Measurements from ENCODE around the gene TRIM72. TPM values are rescaled to one million over a fixed set of nuclear protein-coding genes. Genes with fewer than 3 reads are reported as not detected.
"Not testable (repeated sequence)": the region's sequence is repeated elsewhere in the genome, so short reads cannot be mapped to it uniquely, and the experiment has no call there.

The TRIM72 gene
- total and polyA plus RNA-seq, 2 experiments from 2014 or later: 0.51 TPM; not detected in 1

DNA sequence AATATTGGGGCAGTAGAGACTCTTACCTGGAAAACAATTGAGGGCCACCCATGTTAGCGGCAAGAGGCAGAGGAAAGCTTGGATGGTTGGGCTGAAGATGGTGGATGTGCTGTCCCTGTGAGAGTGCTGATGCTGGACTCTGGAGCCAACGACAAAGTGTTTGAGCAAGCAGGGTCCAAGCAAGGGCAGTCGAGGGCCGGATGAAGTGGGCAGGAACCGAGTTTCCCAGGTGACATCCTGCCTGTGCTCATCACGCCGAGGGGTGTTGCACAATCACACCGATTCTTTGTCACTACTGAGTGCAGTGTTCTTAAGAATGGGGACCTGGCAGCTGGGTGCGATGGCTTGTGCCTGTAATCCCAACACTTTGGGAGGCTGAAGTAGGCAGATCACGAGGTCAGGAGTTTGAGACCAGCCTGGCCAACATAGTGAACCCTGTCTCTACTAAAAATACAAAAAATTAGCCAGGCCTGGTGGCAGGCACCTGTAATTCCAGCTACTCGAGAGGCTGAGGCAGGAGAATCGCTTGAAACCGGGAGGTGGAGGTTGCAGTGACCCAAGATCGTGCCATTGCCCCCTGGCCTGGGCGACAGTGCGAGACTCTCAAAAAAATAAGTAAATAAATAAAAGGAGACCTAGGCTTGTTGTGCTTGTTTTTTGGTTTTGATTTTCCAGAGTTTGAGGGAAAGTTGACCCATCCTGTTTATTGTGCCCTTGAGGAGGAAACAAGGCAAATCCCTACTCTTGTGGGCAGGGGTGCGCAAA, 17.4 kb upstream of the TRIM72 start:
- Histone ChIP-seq H3K9me3 (ENCODE audit: low read depth) (no peaks in the 10 kb centered on the region), H3K4me1 (ENCODE audit: low read depth) (no peaks in the 10 kb centered on the region), H3K36me3 (peaks cover 56% of the 10 kb centered on the region), H3K27me3 (peaks cover 6% of the 10 kb centered on the region), H3K4me3 (no peak overlapping the region), H3K27ac (no peak overlapping the region)
- no peak for TF ChIP-seq CTCF (IDR thresholded peaks at IDR 0.05; ENCODE audit: low read depth, low read length)
- no peak for DNase-seq (ENCODE audit: low read depth in 1 of 2, low spot score in 1 of 2)

GRCh38 chr16:31198207-31198882, 15.6 kb upstream of the TRIM72 start:
- Histone ChIP-seq H3K9me3 (ENCODE audit: low read depth) (no peaks in the 10 kb centered on the region), H3K27me3 (peaks cover 24% of the 10 kb centered on the region), H3K36me3 (peaks cover 38% of the 10 kb centered on the region), H3K4me1 (ENCODE audit: low read depth) (no peaks in the 10 kb centered on the region), H3K27ac (no peak overlapping the region), H3K4me3 (no peak overlapping the region)
- TF ChIP-seq CTCF (IDR thresholded peaks at IDR 0.05; ENCODE audit: low read depth, low read length): no peak
- no peak for DNase-seq (ENCODE audit: low read depth in 1 of 2, low spot score in 1 of 2)

- DNase-seq (ENCODE audit: low read depth in 1 of 2, low spot score in 1 of 2): no peak
- Histone ChIP-seq H3K36me3 (peaks cover 26% of the 10 kb centered on the region), H3K4me1 (ENCODE audit: low read depth) (no peaks in the 10 kb centered on the region), H3K27me3 (peaks cover 34% of the 10 kb centered on the region), H3K9me3 (ENCODE audit: low read depth) (no peaks in the 10 kb centered on the region), H3K27ac (no peak overlapping the region), H3K4me3 (no peak overlapping the region)
- no peak for TF ChIP-seq CTCF (IDR thresholded peaks at IDR 0.05; ENCODE audit: low read depth, low read length)
Observed at GRCh38 chr16:31199430-31200041, 14.4 kb upstream of the TRIM72 start.

DNA sequence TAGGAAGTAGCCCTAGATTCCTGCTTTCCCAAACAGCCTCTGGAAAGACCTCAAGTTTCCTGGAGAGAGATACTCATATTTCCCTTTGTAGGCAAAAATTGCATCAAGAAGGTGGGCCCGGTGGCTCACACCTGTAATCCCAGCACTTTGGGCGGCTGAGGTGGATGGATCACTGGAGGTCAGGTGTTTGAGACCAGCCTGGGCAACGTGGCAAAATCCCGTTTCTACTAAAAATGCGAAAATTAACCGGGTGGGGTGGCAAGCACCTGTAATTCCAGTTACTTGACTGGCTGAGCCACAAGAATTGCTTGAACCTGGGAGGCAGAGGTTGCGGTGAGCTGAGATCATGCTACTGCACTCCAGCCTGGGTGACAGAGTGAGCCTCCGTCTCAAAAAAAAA, 13.8 kb upstream of the TRIM72 start:
- not testable (repeated sequence) for H3K27ac ChIP-seq; H3K4me3 ChIP-seq; H3K9me3 ChIP-seq (ENCODE audit: low read depth); DNase-seq (ENCODE audit: low read depth in 1 of 2, low spot score in 1 of 2); H3K4me1 ChIP-seq (ENCODE audit: low read depth)
- Histone ChIP-seq H3K36me3 (peaks cover 20% of the 10 kb centered on the region), H3K27me3 (peaks cover 39% of the 10 kb centered on the region)

- H3K4me1 ChIP-seq (ENCODE audit: low read depth): no peaks in the 10 kb centered on the region
- H3K27ac ChIP-seq: no peak overlapping the region
- no peak for DNase-seq (ENCODE audit: low read depth in 1 of 2, low spot score in 1 of 2)
- peaks cover 11% of the 10 kb centered on the region for H3K36me3 ChIP-seq
- H3K9me3 ChIP-seq (ENCODE audit: low read depth): no peaks in the 10 kb centered on the region
- no peak for TF ChIP-seq CTCF (IDR thresholded peaks at IDR 0.05; ENCODE audit: low read depth, low read length)
- H3K27me3 ChIP-seq: peaks cover 39% of the 10 kb centered on the region
- H3K4me3 ChIP-seq: no peak overlapping the region
Observed at GRCh38 chr16:31200821-31201568, 12.9 kb upstream of the TRIM72 start.
